HG03342 (cell line): ENCODE measurements around the gene PCDHGB5.
"Not testable (repeated sequence)": the region's sequence is repeated elsewhere in the genome, so short reads cannot be mapped to it uniquely, and the experiment has no call there.

Source experiments
- ATAC-seq: cut with Tn5 transposase; IDR thresholded peaks from one replicate; pipeline ENCODE4 v1.9.1; 2021; ENCODE audit warnings: mild to moderate bottlenecking, moderate library complexity; ENCODE audit not compliant: unreplicated experiment

Gene PCDHGB5

GRCh38 chr5:141409598-141410306, 12.0 kb downstream of the PCDHGB5 start:
- no peak for ATAC-seq

- no peak for ATAC-seq
Observed at GRCh38 chr5:141411575-141411974, 13.8 kb downstream of the PCDHGB5 start.

DNA sequence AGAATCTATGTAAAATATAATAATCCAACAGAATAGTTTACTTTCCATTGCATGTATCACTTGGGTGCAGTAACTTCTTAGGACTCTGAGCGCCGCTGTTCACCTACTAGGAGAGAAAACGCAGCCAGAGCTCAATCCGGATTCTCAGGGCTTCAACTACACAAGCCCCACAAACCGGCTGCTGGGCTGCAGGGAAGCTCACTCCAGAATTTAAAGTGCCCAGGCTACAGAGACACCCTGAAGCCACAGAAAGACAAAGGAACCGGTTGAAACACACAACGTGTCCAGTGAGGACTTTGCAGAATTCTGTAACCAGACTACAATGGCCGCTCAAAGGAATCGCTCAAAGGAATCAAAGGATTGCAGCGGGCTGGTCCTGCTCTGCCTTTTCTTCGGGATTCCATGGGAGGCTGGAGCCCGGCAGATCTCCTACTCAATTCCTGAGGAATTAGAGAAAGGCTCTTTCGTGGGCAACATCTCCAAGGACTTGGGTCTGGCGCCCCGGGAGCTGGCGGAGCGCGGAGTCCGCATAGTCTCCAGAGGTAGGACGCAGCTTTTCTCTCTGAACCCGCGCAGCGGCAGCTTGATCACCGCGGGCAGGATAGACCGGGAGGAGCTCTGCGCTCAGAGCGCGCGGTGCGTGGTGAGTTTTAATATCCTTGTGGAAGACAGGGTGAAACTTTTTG, 15.2 kb downstream of the PCDHGB5 start, which contains the start of gene PCDHGA10:
Gene PCDHGA10, plus strand, starts transcription at position 134 of the 686 bp plus-strand sequence. Its CDS starts 189 bp downstream, at position 323.
- peak; percentile 83 for ATAC-seq

DNA sequence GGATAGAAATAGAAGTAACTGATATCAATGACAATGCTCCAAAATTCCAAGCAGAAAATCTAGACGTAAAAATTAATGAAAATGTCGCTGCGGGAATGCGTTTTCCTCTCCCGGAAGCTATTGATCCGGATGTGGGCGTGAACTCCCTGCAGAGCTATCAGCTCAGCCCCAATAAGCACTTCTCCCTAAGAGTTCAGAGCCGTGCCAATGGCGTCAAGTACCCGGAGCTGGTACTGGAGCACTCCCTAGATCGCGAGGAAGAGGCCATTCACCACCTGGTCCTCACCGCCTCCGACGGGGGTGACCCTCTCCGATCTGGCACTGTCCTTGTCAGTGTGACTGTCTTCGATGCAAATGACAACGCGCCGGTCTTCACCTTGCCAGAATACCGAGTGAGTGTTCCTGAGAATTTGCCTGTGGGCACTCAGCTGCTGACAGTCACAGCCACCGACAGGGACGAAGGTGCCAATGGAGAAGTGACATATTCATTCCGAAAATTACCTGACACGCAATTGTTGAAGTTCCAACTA, 15.9 kb downstream of the PCDHGB5 start:
- ATAC-seq: no peak

DNA sequence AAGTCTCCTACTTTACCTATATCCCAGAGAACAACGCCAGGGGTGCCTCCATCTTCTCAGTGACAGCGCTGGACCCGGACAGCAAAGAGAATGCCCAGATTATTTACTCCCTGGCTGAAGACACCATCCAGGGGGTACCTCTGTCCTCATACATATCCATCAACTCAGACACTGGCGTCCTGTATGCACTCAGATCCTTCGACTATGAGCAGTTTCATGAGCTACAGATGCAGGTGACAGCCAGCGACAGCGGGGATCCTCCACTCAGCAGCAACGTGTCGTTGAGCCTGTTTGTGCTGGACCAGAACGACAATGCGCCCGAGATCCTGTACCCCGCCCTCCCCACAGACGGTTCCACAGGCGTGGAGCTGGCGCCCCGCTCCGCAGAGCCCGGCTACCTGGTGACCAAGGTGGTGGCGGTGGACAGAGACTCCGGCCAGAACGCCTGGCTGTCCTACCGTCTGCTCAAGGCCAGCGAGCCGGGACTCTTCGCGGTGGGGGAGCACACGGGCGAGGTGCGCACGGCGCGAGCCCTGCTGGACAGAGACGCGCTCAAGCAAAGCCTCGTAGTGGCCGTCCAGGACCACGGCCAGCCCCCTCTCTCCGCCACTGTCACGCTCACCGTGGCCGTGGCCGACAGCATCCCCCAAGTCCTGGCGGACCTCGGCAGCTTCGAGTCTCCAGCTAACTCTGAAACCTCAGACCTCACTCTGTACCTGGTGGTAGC, 17.0 kb downstream of the PCDHGB5 start:
- not testable (repeated sequence) for ATAC-seq

GRCh38 chr5:141415275-141415618, 17.5 kb downstream of the PCDHGB5 start:
- not testable (repeated sequence) for ATAC-seq

DNA sequence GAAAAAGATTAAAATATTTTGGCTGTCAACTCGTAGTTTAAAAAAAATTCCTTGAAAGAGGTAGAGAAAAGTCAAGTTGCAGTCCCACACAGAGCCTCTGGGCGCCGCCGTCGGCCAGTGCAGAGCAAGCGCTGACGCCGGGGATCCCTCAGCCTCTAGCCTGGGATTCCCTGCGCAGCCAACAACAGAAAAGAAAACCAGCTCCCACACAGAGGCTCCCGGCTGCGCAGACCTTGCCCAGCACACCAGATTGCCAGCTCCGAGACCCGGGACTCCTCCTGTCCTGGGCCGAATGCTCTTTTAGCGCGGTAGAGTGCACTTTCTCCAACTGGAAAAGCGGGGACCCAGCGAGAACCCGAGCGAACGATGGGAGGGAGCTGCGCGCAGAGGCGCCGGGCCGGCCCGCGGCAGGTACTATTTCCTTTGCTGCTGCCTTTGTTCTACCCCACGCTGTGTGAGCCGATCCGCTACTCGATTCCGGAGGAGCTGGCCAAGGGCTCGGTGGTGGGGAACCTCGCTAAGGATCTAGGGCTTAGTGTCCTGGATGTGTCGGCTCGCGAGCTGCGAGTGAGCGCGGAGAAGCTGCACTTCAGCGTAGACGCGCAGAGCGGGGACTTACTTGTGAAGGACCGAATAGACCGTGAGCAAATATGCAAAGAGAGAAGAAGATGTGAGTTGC, 19.9 kb downstream of the PCDHGB5 start, which contains the start of gene PCDHGB7:
Gene PCDHGB7, plus strand, starts transcription at position 184 of the 679 bp plus-strand sequence. Its CDS starts 183 bp downstream, at position 367.
- ATAC-seq: peak; percentile 74

- no peak for ATAC-seq
Observed at GRCh38 chr5:141419074-141419880, 21.5 kb downstream of the PCDHGB5 start.

- peak; percentile 52 for ATAC-seq
Observed at GRCh38 chr5:141420855-141421488, 23.2 kb downstream of the PCDHGB5 start, which contains the start of gene PCDHGA11. PCDHGA11 (plus strand) TSS chr5:141421051; CDS start chr5:141421228, 177 bp downstream.

DNA sequence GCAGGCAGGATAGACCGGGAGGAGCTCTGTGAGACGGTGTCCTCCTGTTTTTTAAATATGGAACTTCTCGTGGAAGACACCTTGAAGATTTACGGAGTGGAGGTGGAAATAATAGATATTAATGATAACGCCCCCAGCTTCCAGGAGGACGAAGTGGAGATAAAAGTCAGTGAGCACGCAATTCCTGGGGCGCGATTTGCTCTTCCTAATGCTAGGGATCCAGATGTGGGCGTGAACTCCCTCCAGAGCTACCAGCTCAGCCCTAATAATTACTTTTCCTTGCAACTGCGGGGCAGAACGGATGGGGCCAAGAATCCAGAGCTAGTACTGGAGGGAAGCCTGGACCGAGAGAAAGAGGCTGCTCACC, 23.7 kb downstream of the PCDHGB5 start:
- no peak for ATAC-seq

DNA sequence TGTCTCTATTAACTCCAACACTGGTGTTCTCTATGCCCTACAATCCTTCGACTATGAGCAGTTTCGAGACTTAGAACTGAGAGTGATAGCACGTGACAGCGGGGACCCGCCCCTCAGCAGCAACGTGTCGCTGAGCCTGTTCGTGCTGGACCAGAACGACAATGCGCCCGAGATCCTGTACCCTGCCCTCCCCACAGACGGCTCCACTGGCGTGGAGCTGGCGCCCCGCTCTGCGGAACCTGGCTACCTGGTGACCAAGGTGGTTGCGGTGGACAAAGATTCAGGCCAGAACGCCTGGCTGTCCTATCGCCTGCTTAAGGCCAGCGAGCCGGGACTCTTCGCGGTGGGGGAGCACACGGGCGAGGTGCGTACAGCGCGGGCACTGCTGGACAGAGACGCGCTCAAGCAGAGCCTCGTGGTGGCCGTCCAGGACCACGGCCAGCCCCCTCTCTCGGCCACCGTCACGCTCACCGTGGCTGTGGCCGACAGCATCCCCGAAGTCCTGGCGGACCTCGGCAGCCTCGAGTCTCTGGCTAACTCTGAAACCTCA, 25.1 kb downstream of the PCDHGB5 start:
- ATAC-seq: no peak

DNA sequence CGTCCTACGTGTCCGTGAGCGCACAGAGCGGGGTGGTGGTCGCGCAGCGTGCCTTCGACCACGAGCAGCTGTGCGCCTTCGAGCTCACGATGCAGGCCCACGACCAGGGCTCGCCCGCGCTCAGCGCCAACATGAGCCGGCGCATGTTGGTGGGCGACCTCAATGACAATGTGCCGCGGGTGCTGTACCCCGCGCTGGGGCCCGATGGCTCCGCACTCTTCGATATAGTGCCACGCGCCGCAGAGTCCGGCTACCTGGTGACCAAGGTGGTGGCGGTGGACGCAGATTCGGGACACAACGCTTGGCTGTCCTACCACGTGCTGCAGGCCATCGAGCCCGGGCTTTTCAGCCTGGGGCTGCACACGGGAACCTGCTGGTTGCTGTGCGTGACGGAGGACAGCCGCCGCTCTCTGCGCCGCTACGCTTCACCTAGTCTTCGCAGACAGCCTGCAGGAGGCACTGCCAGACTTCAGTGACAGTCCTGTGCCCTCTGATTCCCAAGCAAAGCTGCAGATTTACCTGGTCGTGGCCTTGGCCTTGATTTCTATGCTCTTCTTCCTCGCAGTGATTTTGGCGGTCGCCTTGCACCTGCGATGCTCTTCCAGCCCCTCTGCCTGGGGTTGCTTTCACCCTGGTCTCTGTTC, 30.2 kb downstream of the PCDHGB5 start:
- ATAC-seq: no peak

- peak; percentile 73 for ATAC-seq
Observed at GRCh38 chr5:141430332-141431113, 32.8 kb downstream of the PCDHGB5 start, which contains the start of gene PCDHGA12. PCDHGA12 (plus strand) TSS chr5:141430507; CDS start chr5:141430760, 253 bp downstream.

DNA sequence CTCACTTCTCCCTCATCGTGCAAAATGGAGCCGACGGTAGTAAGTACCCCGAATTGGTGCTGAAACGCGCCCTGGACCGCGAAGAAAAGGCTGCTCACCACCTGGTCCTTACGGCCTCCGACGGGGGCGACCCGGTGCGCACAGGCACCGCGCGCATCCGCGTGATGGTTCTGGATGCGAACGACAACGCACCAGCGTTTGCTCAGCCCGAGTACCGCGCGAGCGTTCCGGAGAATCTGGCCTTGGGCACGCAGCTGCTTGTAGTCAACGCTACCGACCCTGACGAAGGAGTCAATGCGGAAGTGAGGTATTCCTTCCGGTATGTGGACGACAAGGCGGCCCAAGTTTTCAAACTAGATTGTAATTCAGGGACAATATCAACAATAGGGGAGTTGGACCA, 33.5 kb downstream of the PCDHGB5 start:
- peak; percentile 66 for ATAC-seq

DNA sequence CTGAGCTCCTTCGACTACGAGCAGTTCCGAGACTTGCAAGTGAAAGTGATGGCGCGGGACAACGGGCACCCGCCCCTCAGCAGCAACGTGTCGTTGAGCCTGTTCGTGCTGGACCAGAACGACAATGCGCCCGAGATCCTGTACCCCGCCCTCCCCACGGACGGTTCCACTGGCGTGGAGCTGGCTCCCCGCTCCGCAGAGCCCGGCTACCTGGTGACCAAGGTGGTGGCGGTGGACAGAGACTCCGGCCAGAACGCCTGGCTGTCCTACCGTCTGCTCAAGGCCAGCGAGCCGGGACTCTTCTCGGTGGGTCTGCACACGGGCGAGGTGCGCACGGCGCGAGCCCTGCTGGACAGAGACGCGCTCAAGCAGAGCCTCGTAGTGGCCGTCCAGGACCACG, 34.6 kb downstream of the PCDHGB5 start:
- not testable (repeated sequence) for ATAC-seq

GRCh38 chr5:141432726-141433125, 35.0 kb downstream of the PCDHGB5 start:
- ATAC-seq: not testable (repeated sequence)

- no peak for ATAC-seq
Observed at GRCh38 chr5:141434006-141434405, 36.3 kb downstream of the PCDHGB5 start.

DNA sequence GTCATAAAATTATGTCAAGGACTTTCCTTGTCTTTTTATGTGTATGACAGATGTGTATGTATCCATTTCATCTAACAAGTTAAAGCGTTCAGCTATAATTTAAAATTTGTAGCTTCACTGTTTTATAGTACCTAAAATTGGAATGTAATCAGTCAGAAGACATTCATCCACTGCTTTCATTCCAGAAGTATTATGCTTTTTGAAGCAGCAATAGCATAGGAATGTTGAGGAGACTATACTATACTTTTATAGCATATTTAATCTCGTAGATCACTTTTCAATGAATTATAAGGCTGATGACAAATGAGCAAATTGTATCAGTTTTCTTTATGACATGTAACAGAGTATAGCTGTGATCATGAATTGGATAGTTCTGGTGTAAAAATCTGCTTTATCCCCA, 39.5 kb downstream of the PCDHGB5 start:
- ATAC-seq: no peak
